CD4-positive, alpha-beta T cell treated with Interleukin-12 subunit alpha and Interleukin-12 subunit beta, for 1 hour (primary cell): ENCODE measurements around the gene CLDN8.

ENCODE experiments used
- DNase-seq: peaks from one replicate; pipeline ENCODE4 v3.0.0-alpha.2; 2020

CLDN8 gene

GRCh38 chr21:30200000-30200399 is 15.9 kb downstream of the CLDN8 start:
- DNase-seq = no peak

GRCh38 chr21:30194701-30195299 is 21.1 kb downstream of the CLDN8 start:
- DNase-seq = no peak

DNA sequence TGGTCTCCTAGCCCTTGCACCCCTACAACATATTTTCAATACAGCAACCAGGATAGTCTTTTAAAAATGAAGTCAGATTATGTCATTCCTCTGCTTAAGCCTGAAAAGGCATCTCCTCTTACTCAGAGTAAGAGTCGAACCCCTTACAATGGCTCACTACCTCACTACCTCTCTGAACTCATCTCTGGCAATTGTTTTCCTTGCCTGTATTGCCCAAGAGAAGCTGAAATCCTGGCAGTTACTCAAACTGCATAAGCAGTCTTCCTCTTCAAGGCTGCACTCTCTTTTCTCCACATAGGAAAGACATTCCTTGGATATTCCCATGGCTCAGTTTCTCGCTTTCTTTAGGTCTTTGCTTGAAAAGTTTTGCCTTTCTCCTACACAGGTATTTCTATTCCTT is 22.7 kb downstream of the CLDN8 start:
- DNase-seq = no peak

GRCh38 chr21:30190554-30190953 is 25.3 kb downstream of the CLDN8 start:
- no peak for DNase-seq

GRCh38 chr21:30189773-30190172 is 26.1 kb downstream of the CLDN8 start:
- DNase-seq = no peak

DNA sequence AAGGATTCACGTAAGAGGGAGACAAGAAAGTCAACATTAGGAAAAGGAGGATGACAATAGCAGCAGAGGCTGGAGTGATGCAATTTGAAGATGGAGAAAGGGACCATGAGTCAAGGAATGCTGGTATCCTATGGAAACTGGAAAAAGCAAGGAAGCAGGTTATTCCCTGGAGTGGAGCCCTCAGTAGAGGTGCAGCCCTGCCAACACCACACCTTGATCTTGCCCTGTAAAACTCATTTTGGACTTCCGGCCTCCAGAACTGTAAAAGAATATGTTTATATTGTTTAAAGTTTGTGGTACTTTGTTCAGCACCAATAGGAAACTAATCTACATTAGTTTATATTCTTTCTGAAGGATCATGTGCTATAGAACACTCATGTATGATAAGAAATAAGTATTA is 29.7 kb downstream of the CLDN8 start:
- DNase-seq = no peak

DNA sequence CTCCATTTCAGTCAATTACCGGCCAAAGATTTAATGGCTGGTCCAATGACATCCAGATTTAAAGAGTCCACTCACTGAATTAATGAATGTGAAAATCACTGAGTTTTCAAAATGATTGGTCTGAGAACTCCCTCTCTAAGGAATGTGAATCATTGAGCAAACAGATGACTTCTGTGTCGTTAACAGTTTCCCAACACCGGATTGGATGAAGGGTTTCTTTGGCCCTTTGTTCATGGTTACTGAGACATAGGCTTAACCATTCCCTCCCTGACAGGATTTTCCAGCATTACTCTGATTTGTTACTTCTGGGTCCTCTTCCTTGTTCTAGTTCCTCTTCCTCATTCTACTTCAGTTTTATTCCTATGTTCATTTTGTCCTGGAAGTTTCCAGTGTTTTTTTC is 47.8 kb downstream of the CLDN8 start:
- no peak for DNase-seq

GRCh38 chr21:30166705-30167104 is 49.2 kb downstream of the CLDN8 start, which contains the start of gene CLDN17:
CLDN17 (minus strand) TSS chr21:30166805; CDS start chr21:30166617, 188 bp downstream.
- no peak for DNase-seq

DNA sequence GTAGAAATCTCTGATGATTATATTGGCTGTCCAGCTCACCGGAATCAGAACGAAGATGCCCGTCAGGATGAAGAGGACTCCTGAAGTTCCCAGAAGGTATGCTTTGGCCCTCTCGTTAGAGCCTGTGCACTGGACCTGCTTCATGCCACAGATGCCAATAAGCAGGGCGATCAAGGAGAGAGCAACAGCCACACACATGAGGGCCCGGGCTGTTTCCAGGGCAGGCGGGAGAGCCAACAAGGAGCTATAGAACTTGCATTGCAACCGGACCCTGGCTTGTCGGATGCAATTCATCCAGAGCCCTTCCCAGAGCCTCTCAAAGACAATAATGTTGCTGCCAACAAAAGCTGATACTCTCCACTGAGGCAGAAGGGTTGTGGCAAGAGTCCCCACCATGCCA is 49.7 kb downstream of the CLDN8 start:
- DNase-seq = no peak

DNA sequence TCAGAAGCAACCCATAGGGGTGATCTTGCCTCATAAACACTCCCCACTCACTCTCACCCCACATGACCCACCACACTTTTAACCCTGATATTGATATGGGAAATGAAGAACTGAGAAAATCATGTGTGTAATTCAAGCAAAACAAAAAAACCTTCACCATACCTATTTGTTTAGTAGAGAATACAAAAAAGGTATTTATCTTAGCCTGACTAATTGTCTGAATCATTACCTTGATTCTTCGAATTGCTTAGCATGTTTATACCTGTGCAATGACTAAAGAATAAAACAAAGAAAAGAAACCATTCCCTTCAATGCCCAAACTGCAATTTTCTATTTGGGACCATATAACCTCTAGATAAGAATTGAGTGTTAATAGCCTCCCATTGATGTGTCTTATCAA is 51.1 kb downstream of the CLDN8 start:
- DNase-seq = no peak
